Endometrial microvascular endothelial cells (primary cell): ENCODE results near the gene ZNF592. TPM values are rescaled to one million over a fixed set of nuclear protein-coding genes. Genes with fewer than 3 reads are reported as not detected.
"Not testable (repeated sequence)": the region's sequence is repeated elsewhere in the genome, so short reads cannot be mapped to it uniquely, and the experiment has no call there.

Source experiments
- in situ Hi-C: cut with HindIII; loops from 2 replicates; pipeline ENCODE4 v1.10.0; 2017; ENCODE audit warnings: low sequenced_read_pairs, low pct_unique_long_range_greater_than_20kb; ENCODE audit errors: inconsistent ontology term
- total RNA-seq: library from RNA; depleted of rRNA; stranded (reverse); fragments of >200 nt; gene quantifications from one replicate; pipeline ENCODE4 v1.2.3, GENCODE V29; 2015; ENCODE audit errors: inconsistent ontology term

ZNF592 gene
- total RNA-seq, 1 donor from 2014 or later: 13.6 TPM

DNA sequence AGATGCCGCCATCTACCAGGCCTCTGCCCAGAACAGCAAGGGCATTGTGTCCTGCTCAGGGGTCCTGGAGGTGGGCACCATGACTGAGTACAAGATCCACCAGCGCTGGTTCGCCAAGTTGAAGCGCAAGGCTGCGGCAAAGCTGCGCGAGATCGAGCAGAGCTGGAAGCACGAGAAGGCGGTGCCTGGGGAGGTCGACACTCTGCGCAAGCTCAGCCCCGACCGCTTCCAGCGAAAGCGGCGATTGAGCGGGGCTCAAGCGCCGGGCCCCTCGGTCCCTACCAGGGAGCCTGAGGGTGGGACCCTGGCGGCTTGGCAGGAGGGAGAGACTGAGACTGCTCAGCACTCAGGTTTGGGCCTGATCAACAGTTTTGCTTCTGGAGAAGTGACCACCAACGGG lies 91.3 kb downstream of the ZNF592 start:
- in situ Hi-C loops: no loop called here

- in situ Hi-C loops: no loop called here
These were observed 91.9 kb downstream of the ZNF592 start for GRCh38 chr15:84840255-84840654.

DNA sequence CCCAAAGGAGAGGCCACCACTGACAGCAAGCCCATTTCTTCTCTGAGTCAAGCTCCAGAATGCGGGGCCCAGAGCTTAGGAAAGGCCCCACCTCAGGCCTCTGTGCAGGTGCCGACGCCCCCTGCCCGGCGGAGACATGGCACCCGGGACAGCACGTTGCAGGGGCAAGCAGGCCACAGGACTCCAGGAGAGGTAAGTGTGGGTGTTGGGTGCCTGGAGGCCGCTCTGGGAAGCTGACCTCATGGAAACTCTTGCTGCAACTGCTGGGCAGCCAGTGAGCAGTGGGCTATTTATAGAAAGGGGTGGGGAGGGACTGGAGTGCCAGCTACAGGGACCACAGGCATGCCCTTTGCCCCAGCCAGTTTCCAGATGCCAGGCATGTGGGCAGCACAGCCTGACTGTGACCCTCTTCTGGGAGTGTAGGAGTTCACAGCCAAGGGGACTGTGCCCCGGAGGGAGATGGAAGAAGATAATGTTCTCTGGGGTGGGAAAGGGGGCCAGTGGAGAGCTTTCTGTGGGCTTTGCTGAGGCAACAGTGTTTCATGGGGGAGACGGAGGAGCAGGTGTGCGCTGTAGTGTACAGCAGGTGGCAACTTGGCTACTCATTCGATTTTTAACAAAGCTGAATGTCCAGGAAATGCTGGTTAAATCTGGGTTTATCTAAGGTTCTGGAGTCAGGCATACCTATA lies 92.5 kb downstream of the ZNF592 start:
- in situ Hi-C loops: no loop called here

GRCh38 chr15:84842781-84843180 lies 94.4 kb downstream of the ZNF592 start:
- in situ Hi-C loops: no loop called here

- in situ Hi-C loops: no loop called here
These were observed 96.6 kb downstream of the ZNF592 start for GRCh38 chr15:84844964-84845363.

GRCh38 chr15:84845631-84846030 lies 97.2 kb downstream of the ZNF592 start:
- in situ Hi-C loops: not testable (repeated sequence)

DNA sequence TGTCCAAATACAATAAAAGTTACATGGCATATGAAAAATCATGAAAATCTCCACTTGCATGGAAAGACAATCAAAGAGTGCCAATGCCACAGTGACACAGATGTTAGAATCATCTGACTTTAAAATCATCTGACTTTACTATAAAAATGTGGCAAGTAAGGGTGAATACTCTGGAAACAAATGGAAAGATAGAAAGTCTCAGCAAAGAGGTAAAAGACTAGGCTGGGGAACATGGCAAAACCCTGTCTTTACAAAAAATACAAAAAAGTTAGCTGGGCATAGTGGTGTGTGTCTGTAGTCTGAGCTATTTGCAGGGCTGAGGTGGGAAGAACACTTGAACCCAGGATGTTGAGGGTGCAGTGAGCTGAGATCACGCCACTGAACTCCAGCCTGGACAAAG lies 97.9 kb downstream of the ZNF592 start:
- in situ Hi-C loops: no loop called here

GRCh38 chr15:84847382-84847781 lies 99.0 kb downstream of the ZNF592 start:
- in situ Hi-C loops: no loop called here

DNA sequence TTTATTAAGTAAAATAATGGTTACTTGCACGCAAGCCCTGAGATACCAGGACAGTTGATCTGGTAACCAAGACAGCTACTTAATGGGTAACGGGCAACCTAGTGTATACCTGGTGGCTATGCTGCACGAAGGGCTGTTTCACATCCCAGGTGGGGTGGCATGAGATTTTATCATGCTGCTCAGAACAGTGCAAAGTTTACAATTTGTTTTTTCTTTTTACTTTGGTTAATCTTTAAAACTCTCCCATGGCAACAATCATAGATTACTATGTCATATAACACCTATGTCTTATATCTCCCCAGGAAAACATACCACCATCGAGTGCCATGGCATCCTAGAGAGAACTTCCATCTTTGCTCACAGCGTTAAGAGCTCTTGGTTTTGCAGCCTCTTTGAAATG lies 103.8 kb downstream of the ZNF592 start:
- in situ Hi-C loops: no loop called here

- in situ Hi-C loops: no loop called here
These were observed 106.7 kb downstream of the ZNF592 start for GRCh38 chr15:84855136-84855535.

DNA sequence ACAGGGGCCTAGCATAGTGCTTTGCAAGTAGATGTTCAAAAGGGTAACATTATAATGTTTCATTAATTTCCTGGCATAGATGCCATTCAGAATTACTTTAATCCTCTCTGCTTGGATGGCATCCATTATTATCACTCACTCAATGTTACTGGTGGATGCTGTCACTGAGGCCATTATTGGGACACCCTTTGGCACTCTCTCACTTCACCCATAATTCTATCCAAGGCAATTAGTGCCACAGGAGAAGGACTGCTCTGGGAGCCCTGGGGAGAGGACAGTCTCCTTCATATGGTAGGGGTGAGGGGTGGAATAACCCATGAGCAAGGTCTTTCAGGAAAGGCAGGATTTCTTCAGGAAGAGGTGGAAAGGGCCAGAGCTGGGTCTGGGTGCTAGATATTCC lies 107.4 kb downstream of the ZNF592 start:
- in situ Hi-C loops: no loop called here

Other genes with a start within 250 kb of the ZNF592 start
- 2.6 TPM for gene ZSCAN2, start 147.6 kb upstream of the ZNF592 start, total RNA-seq
- gene WDR73, start 94.3 kb upstream of the ZNF592 start, total RNA-seq: 17.2 TPM
- gene NMB, start 90.4 kb upstream of the ZNF592 start, total RNA-seq: 5.6 TPM
- gene SEC11A, start 32.5 kb upstream of the ZNF592 start, total RNA-seq: 211 TPM
- 7.2 TPM for gene ALPK3, start 68.8 kb downstream of the ZNF592 start, total RNA-seq
- gene SLC28A1, start 136.1 kb downstream of the ZNF592 start, total RNA-seq: not detected
- 18.6 TPM for gene PDE8A, start 233.3 kb downstream of the ZNF592 start, total RNA-seq